ENCODE data around the gene HSPA1L.
"Not testable (repeated sequence)": the region's sequence is repeated elsewhere in the genome, so short reads cannot be mapped to it uniquely, and the experiment has no call there.

Gene HSPA1L

GRCh38 chr6:31806470-31807272, 8.4 kb downstream of the HSPA1L start, which contains the start of gene LSM2 (continued):
- TF ChIP-seq, protein P1, sequence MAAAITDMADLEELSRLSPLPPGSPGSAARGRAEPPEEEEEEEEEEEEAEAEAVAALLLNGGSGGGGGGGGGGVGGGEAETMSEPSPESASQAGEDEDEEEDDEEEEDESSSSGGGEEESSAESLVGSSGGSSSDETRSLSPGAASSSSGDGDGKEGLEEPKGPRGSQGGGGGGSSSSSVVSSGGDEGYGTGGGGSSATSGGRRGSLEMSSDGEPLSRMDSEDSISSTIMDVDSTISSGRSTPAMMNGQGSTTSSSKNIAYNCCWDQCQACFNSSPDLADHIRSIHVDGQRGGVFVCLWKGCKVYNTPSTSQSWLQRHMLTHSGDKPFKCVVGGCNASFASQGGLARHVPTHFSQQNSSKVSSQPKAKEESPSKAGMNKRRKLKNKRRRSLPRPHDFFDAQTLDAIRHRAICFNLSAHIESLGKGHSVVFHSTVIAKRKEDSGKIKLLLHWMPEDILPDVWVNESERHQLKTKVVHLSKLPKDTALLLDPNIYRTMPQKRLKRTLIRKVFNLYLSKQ (tag by site-specific recombination; IDR thresholded peaks at IDR 0.05; ENCODE audit: borderline replicate concordance): no peak

GRCh38 chr6:31805939-31806469, 9.1 kb downstream of the HSPA1L start:
- TF ChIP-seq ZNF341 (tag by site-specific recombination; IDR thresholded peaks at IDR 0.05; ENCODE audit: low read depth): peak; percentile 68
- no peak for TF ChIP-seq ZNF488 (tag by site-specific recombination; IDR thresholded peaks at IDR 0.05)
- Histone ChIP-seq H3K27ac (ENCODE audit: extremely low read depth, low read depth, low read length) (peak overlapping the region; percentile 65), H3K4me3 (ENCODE audit: low read depth, low read length) (peak overlapping the region; percentile 91), H3K4me1 (ENCODE audit: control insufficient read depth, insufficient read depth, low read length) (no peaks in the 10 kb centered on the region), H3K36me3 (ENCODE audit: control insufficient read depth in 2 of 2, insufficient read depth in 1 of 2, low read length in 2 of 2) (peaks cover 16 to 34% of the 10 kb centered on the region in 2 experiments; a peak in 2 of 3 replicates), H3K9me3 (ENCODE audit: control insufficient read depth, insufficient read depth, low read depth, low read length) (no peaks in the 10 kb centered on the region)
- POLR2A ChIA-PET: interaction anchor here (0.8 to 4.8 kb wide), 20 partner anchors 9 to 274 kb away, joined by 3 to 187 read pairs (median 10); partner anchors contain the start of genes ABHD16A, BAG6, CLIC1 and CSNK2B
- CTCF ChIA-PET: interaction anchor here (0.5 to 5.0 kb wide), 17 partner anchors 9 to 674 kb away, joined by 3 to 55 read pairs (median 4); partner anchors contain the start of genes C6orf47, DDAH2, HSPA1B and VARS1

DNA sequence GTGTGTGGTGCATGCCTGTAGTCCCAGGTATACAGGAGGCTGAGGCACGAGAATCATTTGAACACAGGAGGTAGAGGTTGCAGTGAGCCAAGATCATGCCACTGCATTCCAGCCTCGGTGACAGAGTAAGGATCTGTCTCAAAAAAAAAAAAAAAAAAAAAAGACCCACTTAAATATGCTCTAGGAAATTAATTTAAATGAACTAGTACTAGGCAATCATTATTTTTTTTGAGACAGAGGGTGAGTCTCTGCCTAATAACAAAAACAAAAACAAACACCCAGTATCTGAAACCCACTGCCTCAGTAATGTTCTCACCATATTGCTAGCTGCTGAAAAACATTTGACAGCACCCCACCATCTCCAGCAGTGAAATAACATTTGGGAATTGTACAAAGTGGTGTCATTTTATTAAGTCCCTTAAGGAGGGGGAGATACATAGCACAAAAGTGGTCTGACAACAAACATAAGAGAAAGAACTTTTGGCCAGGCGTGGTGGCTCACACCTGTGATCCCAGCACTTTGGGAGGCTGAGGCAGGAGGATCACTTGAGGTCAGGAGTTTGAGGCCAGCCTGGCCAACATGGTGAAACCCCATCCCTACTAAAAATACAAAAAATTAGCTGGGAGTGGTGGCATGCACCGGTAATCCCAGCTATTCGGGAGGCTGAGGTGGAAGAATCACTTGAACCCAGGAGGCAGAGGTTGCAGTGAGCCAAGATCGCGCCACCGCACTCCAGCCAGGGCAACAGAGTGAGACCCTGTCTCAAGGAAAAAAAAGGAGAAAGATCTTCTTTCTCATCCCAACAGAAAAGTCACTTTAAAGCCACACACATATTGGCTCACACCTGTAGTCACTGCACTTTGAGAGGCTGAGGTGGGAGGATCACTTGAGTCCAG, 13.8 kb downstream of the HSPA1L start:
- ChIA-PET POLR2A (interaction anchor here (1.6 to 2.7 kb wide), 2 partner anchors 13 to 26 kb away, joined by 5 to 22 read pairs; partner anchors contain the start of genes HSPA1A, HSPA1B and HSPA1L), CTCF (interaction anchor here (0.7 to 1.3 kb wide), 3 partner anchors 10 to 336 kb away, joined by 3 read pairs; no protein-coding TSS in a partner anchor)
- not testable (repeated sequence) for H3K9me3 ChIP-seq (ENCODE audit: control insufficient read depth, insufficient read depth, low read depth, low read length); H3K4me1 ChIP-seq (ENCODE audit: control insufficient read depth, insufficient read depth, low read length); H3K4me3 ChIP-seq (ENCODE audit: low read depth, low read length); H3K27ac ChIP-seq (ENCODE audit: extremely low read depth, low read depth, low read length)
- TF ChIP-seq ZNF664 (tag by site-specific recombination; IDR thresholded peaks at IDR 0.05) (peak; percentile 95), ZNF121 (tag by site-specific recombination; IDR thresholded peaks at IDR 0.05) (peak; percentile 89)
- peaks cover 31 to 40% of the 10 kb centered on the region in 2 experiments for H3K36me3 ChIP-seq (ENCODE audit: control insufficient read depth in 2 of 2, insufficient read depth in 1 of 2, low read length in 2 of 2)

GRCh38 chr6:31799781-31800180, 15.3 kb downstream of the HSPA1L start:
- TF ChIP-seq ZNF366 (tag by site-specific recombination; conservative IDR thresholded peaks at IDR 0.05) (no peak), ZNF223 (tag by site-specific recombination; IDR thresholded peaks at IDR 0.05) (no peak), ZNF133 (tag by site-specific recombination; IDR thresholded peaks at IDR 0.05) (no peak), ZNF701 (tag by site-specific recombination; IDR thresholded peaks at IDR 0.05) (no peak), ZNF157 (tag by site-specific recombination; IDR thresholded peaks at IDR 0.05) (no peak), ZFHX2 (tag by site-specific recombination; conservative IDR thresholded peaks at IDR 0.05) (no peak), ZNF248 (tag by site-specific recombination; IDR thresholded peaks at IDR 0.05) (no peak)

More at GRCh38 chr6:31799781-31800180, 15.3 kb downstream of the HSPA1L start:
- Histone ChIP-seq H3K4me1 (ENCODE audit: control insufficient read depth, insufficient read depth, low read length) (no peaks in the 10 kb centered on the region; the same call in 1 of the 2 replicates), H3K36me3 (ENCODE audit: control insufficient read depth in 2 of 2, insufficient read depth in 1 of 2, low read length in 2 of 2) (peaks cover 31 to 40% of the 10 kb centered on the region in 2 experiments), H3K4me3 (ENCODE audit: low read depth, low read length) (no peak overlapping the region), H3K27ac (ENCODE audit: extremely low read depth, low read depth, low read length) (no peak overlapping the region), H3K9me3 (ENCODE audit: control insufficient read depth, insufficient read depth, low read depth, low read length) (no peaks in the 10 kb centered on the region)
- CTCF ChIA-PET: interaction anchor here (1.7 to 2.2 kb wide), 2 partner anchors 30 to 31 kb away, joined by 6 to 7 read pairs; no protein-coding TSS in a partner anchor
- POLR2A ChIA-PET: interaction anchor here (0.6 to 5.5 kb wide), 4 partner anchors 15 to 33 kb away, joined by 4 to 138 read pairs (median 16); partner anchors contain the start of genes HSPA1A, HSPA1B and HSPA1L

Measured in HEK293 (cell line).